ENCODE measurements around the gene MTR. TPM values are rescaled to one million over a fixed set of nuclear protein-coding genes. Genes with fewer than 3 reads are reported as not detected.

The MTR gene
- total RNA-seq, 6 donors from 2014 or later = 21.0 to 44.0 (median 29.3) TPM

- ATAC-seq (ENCODE audit: low FRiP score in 2 of 2) = no peak
- 41 to 64% methylated on average over 3 of the region's 3 CpGs for WGBS, 2 donors
These were observed 44.2 kb upstream of the MTR start for GRCh38 chr1:236750928-236751327.

GRCh38 chr1:236751385-236751784 lies 43.7 kb upstream of the MTR start:
- Histone ChIP-seq H3K9me3 (no peaks in the 10 kb centered on the region), H3K27me3 (no peaks in the 10 kb centered on the region), H3K27ac (no peak overlapping the region), H3K4me3 (no peak overlapping the region), H3K4me1 (no peaks in the 10 kb centered on the region), H3K36me3 (no peaks in the 10 kb centered on the region)
- TF ChIP-seq POLR2AphosphoS5 (IDR thresholded peaks at IDR 0.05) = no peak
- TF ChIP-seq CTCF (IDR thresholded peaks at IDR 0.05) = no peak
- TF ChIP-seq EP300 (IDR thresholded peaks at IDR 0.05) = no peak
- no peak for TF ChIP-seq POLR2A (IDR thresholded peaks at IDR 0.05)
- DNase-seq (no peak), ATAC-seq (ENCODE audit: low FRiP score in 2 of 2) (no peak)
- WGBS, 2 donors = 86 to 87% methylated on average over 16 of the region's 16 CpGs

More at GRCh38 chr1:236750928-236751327, 44.2 kb upstream of the MTR start:
- Histone ChIP-seq H3K9me3 (no peaks in the 10 kb centered on the region), H3K4me1 (no peaks in the 10 kb centered on the region), H3K4me3 (no peak overlapping the region), H3K27ac (no peak overlapping the region), H3K27me3 (no peaks in the 10 kb centered on the region), H3K36me3 (no peaks in the 10 kb centered on the region)
- TF ChIP-seq CTCF (IDR thresholded peaks at IDR 0.05) (no peak), POLR2A (IDR thresholded peaks at IDR 0.05) (no peak), POLR2AphosphoS5 (IDR thresholded peaks at IDR 0.05) (no peak), EP300 (IDR thresholded peaks at IDR 0.05) (no peak)
- no peak for DNase-seq

GRCh38 chr1:236751935-236752334 lies 43.2 kb upstream of the MTR start:
- TF ChIP-seq POLR2A (IDR thresholded peaks at IDR 0.05) (no peak), POLR2AphosphoS5 (IDR thresholded peaks at IDR 0.05) (no peak), EP300 (IDR thresholded peaks at IDR 0.05) (no peak), CTCF (IDR thresholded peaks at IDR 0.05) (no peak)
- no peaks in the 10 kb centered on the region for H3K9me3 ChIP-seq
- no peak overlapping the region for H3K4me3 ChIP-seq
- DNase-seq = no peak
- H3K27me3 ChIP-seq = no peaks in the 10 kb centered on the region
- H3K4me1 ChIP-seq = no peaks in the 10 kb centered on the region
- 64 to 73% methylated on average over 4 of the region's 4 CpGs for WGBS, 2 donors
- H3K36me3 ChIP-seq = no peaks in the 10 kb centered on the region
- no peak overlapping the region for H3K27ac ChIP-seq
- no peak for ATAC-seq (ENCODE audit: low FRiP score in 2 of 2)

- Histone ChIP-seq H3K36me3 (no peaks in the 10 kb centered on the region), H3K4me1 (no peaks in the 10 kb centered on the region), H3K4me3 (no peak overlapping the region), H3K9me3 (no peaks in the 10 kb centered on the region), H3K27me3 (no peaks in the 10 kb centered on the region), H3K27ac (no peak overlapping the region)
- DNase-seq = no peak
- ATAC-seq (ENCODE audit: low FRiP score in 2 of 2) = no peak
- WGBS, 2 donors = 59 to 61% methylated on average over 5 of the region's 5 CpGs
- TF ChIP-seq EP300 (IDR thresholded peaks at IDR 0.05) (no peak), POLR2A (IDR thresholded peaks at IDR 0.05) (no peak), POLR2AphosphoS5 (IDR thresholded peaks at IDR 0.05) (no peak)
These were observed 41.6 kb upstream of the MTR start for GRCh38 chr1:236753516-236753915.

- 84 to 85% methylated on average over 12 to 14 of the region's 14 CpGs for WGBS, 2 donors
- DNase-seq (no peak), ATAC-seq (ENCODE audit: low FRiP score in 2 of 2) (no peak)
- no peak overlapping the region for H3K27ac ChIP-seq
- H3K27me3 ChIP-seq = no peaks in the 10 kb centered on the region
- H3K4me1 ChIP-seq = no peaks in the 10 kb centered on the region
- no peak for TF ChIP-seq POLR2AphosphoS5 (IDR thresholded peaks at IDR 0.05)
- no peak for TF ChIP-seq EP300 (IDR thresholded peaks at IDR 0.05)
- TF ChIP-seq CTCF (IDR thresholded peaks at IDR 0.05) = no peak
- TF ChIP-seq POLR2A (IDR thresholded peaks at IDR 0.05) = no peak
- no peaks in the 10 kb centered on the region for H3K36me3 ChIP-seq
- no peaks in the 10 kb centered on the region for H3K9me3 ChIP-seq
- no peak overlapping the region for H3K4me3 ChIP-seq
These were observed 41.1 kb upstream of the MTR start for GRCh38 chr1:236753964-236754363.
